ENCODE measurements around the gene ATOX1. TPM values are rescaled to one million over a fixed set of nuclear protein-coding genes. Genes with fewer than 3 reads are reported as not detected.

Gene ATOX1
- total and polyA plus RNA-seq, 9 of the 15 experiments (the other 6 are each of a cell fraction or from before 2014, with no cell fraction given) = 59.2 to 318 (median 86.2) TPM

DNA sequence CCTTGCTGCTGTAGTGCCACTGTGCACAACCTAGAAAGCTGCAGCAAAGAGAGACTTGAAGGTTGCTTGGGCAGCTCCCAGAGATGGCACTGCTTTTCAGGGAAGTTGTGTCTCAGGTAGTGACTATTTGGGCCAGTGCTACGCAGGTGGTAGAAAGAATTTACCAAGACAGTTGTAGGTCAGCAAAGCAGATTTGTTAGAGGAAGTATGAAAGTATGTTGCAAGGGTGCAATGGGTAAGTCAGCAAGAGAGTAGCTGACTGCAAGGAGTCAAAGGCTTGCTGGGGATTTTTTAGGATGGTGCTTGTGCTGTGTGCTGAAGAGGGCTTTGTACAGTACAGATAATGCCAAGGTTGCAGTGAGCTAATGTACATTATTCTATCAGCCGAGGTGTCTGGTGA, 38.2 kb downstream of the ATOX1 start (continued):
- TF ChIP-seq, protein P1, sequence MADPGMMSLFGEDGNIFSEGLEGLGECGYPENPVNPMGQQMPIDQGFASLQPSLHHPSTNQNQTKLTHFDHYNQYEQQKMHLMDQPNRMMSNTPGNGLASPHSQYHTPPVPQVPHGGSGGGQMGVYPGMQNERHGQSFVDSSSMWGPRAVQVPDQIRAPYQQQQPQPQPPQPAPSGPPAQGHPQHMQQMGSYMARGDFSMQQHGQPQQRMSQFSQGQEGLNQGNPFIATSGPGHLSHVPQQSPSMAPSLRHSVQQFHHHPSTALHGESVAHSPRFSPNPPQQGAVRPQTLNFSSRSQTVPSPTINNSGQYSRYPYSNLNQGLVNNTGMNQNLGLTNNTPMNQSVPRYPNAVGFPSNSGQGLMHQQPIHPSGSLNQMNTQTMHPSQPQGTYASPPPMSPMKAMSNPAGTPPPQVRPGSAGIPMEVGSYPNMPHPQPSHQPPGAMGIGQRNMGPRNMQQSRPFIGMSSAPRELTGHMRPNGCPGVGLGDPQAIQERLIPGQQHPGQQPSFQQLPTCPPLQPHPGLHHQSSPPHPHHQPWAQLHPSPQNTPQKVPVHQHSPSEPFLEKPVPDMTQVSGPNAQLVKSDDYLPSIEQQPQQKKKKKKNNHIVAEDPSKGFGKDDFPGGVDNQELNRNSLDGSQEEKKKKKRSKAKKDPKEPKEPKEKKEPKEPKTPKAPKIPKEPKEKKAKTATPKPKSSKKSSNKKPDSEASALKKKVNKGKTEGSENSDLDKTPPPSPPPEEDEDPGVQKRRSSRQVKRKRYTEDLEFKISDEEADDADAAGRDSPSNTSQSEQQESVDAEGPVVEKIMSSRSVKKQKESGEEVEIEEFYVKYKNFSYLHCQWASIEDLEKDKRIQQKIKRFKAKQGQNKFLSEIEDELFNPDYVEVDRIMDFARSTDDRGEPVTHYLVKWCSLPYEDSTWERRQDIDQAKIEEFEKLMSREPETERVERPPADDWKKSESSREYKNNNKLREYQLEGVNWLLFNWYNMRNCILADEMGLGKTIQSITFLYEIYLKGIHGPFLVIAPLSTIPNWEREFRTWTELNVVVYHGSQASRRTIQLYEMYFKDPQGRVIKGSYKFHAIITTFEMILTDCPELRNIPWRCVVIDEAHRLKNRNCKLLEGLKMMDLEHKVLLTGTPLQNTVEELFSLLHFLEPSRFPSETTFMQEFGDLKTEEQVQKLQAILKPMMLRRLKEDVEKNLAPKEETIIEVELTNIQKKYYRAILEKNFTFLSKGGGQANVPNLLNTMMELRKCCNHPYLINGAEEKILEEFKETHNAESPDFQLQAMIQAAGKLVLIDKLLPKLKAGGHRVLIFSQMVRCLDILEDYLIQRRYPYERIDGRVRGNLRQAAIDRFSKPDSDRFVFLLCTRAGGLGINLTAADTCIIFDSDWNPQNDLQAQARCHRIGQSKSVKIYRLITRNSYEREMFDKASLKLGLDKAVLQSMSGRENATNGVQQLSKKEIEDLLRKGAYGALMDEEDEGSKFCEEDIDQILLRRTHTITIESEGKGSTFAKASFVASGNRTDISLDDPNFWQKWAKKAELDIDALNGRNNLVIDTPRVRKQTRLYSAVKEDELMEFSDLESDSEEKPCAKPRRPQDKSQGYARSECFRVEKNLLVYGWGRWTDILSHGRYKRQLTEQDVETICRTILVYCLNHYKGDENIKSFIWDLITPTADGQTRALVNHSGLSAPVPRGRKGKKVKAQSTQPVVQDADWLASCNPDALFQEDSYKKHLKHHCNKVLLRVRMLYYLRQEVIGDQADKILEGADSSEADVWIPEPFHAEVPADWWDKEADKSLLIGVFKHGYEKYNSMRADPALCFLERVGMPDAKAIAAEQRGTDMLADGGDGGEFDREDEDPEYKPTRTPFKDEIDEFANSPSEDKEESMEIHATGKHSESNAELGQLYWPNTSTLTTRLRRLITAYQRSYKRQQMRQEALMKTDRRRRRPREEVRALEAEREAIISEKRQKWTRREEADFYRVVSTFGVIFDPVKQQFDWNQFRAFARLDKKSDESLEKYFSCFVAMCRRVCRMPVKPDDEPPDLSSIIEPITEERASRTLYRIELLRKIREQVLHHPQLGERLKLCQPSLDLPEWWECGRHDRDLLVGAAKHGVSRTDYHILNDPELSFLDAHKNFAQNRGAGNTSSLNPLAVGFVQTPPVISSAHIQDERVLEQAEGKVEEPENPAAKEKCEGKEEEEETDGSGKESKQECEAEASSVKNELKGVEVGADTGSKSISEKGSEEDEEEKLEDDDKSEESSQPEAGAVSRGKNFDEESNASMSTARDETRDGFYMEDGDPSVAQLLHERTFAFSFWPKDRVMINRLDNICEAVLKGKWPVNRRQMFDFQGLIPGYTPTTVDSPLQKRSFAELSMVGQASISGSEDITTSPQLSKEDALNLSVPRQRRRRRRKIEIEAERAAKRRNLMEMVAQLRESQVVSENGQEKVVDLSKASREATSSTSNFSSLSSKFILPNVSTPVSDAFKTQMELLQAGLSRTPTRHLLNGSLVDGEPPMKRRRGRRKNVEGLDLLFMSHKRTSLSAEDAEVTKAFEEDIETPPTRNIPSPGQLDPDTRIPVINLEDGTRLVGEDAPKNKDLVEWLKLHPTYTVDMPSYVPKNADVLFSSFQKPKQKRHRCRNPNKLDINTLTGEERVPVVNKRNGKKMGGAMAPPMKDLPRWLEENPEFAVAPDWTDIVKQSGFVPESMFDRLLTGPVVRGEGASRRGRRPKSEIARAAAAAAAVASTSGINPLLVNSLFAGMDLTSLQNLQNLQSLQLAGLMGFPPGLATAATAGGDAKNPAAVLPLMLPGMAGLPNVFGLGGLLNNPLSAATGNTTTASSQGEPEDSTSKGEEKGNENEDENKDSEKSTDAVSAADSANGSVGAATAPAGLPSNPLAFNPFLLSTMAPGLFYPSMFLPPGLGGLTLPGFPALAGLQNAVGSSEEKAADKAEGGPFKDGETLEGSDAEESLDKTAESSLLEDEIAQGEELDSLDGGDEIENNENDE (IDR thresholded peaks at IDR 0.05; ENCODE audit: low read depth, low read length) = no peak
- TF ChIP-seq, protein P2, sequence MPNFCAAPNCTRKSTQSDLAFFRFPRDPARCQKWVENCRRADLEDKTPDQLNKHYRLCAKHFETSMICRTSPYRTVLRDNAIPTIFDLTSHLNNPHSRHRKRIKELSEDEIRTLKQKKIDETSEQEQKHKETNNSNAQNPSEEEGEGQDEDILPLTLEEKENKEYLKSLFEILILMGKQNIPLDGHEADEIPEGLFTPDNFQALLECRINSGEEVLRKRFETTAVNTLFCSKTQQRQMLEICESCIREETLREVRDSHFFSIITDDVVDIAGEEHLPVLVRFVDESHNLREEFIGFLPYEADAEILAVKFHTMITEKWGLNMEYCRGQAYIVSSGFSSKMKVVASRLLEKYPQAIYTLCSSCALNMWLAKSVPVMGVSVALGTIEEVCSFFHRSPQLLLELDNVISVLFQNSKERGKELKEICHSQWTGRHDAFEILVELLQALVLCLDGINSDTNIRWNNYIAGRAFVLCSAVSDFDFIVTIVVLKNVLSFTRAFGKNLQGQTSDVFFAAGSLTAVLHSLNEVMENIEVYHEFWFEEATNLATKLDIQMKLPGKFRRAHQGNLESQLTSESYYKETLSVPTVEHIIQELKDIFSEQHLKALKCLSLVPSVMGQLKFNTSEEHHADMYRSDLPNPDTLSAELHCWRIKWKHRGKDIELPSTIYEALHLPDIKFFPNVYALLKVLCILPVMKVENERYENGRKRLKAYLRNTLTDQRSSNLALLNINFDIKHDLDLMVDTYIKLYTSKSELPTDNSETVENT (CRISPR knock-in tag; IDR thresholded peaks at IDR 0.05) = no peak
